Keratinocyte (primary cell): ENCODE measurements around the gene SPATA32. TPM values are rescaled to one million over a fixed set of nuclear protein-coding genes. Genes with fewer than 3 reads are reported as not detected.

Source experiments
- DNase-seq: peaks from one replicate; pipeline ENCODE4 v3.0.0-alpha.2; 2011; ENCODE audit warnings: low read depth, missing footprints, low spot score
- FAIRE-seq: peaks from 2 replicates; lab custom pipeline; 2011; peaks lifted over from hg19 to GRCh38; lab: Jason Lieb, UNC
- H2AFZ ChIP-seq: 2 replicates; pipeline ENCODE4 v1.6.0; 2012; ENCODE audit warnings: low read length, control low read depth, inconsistent platforms; ENCODE audit not compliant: control insufficient read depth
- H3K27ac ChIP-seq: 2 replicates; pipeline ENCODE4 v1.5.1; 2011; ENCODE audit warnings: low read length; ENCODE audit not compliant: control insufficient read depth, insufficient read depth
- H3K27me3 ChIP-seq: 3 replicates; pipeline ENCODE4 v1.6.0; 2011; ENCODE audit warnings: low read length; ENCODE audit not compliant: control insufficient read depth, insufficient read depth; ENCODE audit errors: extremely low read depth
- H3K36me3 ChIP-seq, 2 experiments: 2 replicates in 1 of 2; 3 replicates in 1 of 2; pipeline ENCODE4 v1.5.1; 2011; ENCODE audit warnings: low read length in 2 of 2, mild to moderate bottlenecking in 1 of 2; ENCODE audit not compliant: control insufficient read depth in 2 of 2, insufficient read depth in 2 of 2; ENCODE audit errors: extremely low read depth in 1 of 2
- H3K4me1 ChIP-seq: 3 replicates; pipeline ENCODE4 v1.5.1; 2011; ENCODE audit warnings: low read length; ENCODE audit not compliant: control insufficient read depth, insufficient read depth; ENCODE audit errors: extremely low read depth
- H3K4me2 ChIP-seq: 3 replicates; pipeline ENCODE4 v1.6.0; 2011; ENCODE audit warnings: low read depth, low read length; ENCODE audit not compliant: control insufficient read depth, insufficient read depth; ENCODE audit errors: extremely low read depth
- H3K4me3 ChIP-seq, 3 experiments: fragments of 200-600 bp in 1 of 3; sonication (generic) in 1 of 3; 2 replicates in 2 of 3; 3 replicates in 1 of 3; pipeline ENCODE4 v1.5.1; 2011 to 2016; ENCODE audit warnings: low read length in 3 of 3, mild to moderate bottlenecking in 3 of 3, control low read depth in 2 of 3, inconsistent platforms in 1 of 3, low read depth in 1 of 3, mixed read lengths in 1 of 3, mixed run types in 1 of 3, moderate library complexity in 1 of 3; ENCODE audit not compliant: control insufficient read depth in 2 of 3, insufficient read depth in 2 of 3; ENCODE audit errors: extremely low read depth in 1 of 3
- H3K79me2 ChIP-seq: 2 replicates; pipeline ENCODE4 v1.6.0; 2012; ENCODE audit warnings: low read length; ENCODE audit not compliant: control insufficient read depth, insufficient read depth
- H3K9ac ChIP-seq: 3 replicates; pipeline ENCODE4 v1.6.0; 2011; ENCODE audit warnings: low read length; ENCODE audit not compliant: control insufficient read depth, insufficient read depth; ENCODE audit errors: extremely low read depth
- H3K9me1 ChIP-seq: 3 replicates; pipeline ENCODE4 v1.6.0; 2011; ENCODE audit warnings: low read length; ENCODE audit not compliant: control insufficient read depth, insufficient read depth; ENCODE audit errors: extremely low read depth
- H3K9me3 ChIP-seq: 2 replicates; pipeline ENCODE4 v1.5.1; 2012; ENCODE audit warnings: low read depth, low read length; ENCODE audit not compliant: control insufficient read depth
- H4K20me1 ChIP-seq: 3 replicates; pipeline ENCODE4 v1.6.0; 2011; ENCODE audit warnings: low read length; ENCODE audit not compliant: control insufficient read depth, insufficient read depth; ENCODE audit errors: extremely low read depth
- EZH2 ChIP-seq: IDR thresholded peaks from one replicate; pipeline ENCODE4 v1.6.1; 2012; ENCODE audit warnings: inconsistent platforms, mild to moderate bottlenecking, low read length, moderate library complexity
- dilution Hi-C: fragments of 300-500 bp; cut with MboI; formaldehyde crosslinking; loops from one replicate; pipeline ENCODE4 v1.7.0; 2020; ENCODE audit warnings: low sequenced_read_pairs; ENCODE audit not compliant: extremely low pct_ligation_motif_present
- polyA plus RNA-seq, 5 experiments: library from polyadenylated mRNA; depleted of rRNA in 3 of 5; stranded (reverse) in 3 of 5; stranded (forward) in 1 of 5; unstranded in 1 of 5; fragments of >200 nt; gene quantifications; 1 replicate in 1 of 5; 2 replicates in 3 of 5; 3 replicates in 1 of 5; pipeline versions ENCODE4 v1.2.1 to v1.2.3, GENCODE V29; 2011 to 2012; ENCODE audit warnings: missing spikeins in 2 of 5, low read depth in 1 of 5, low replicate concordance in 1 of 5
- TF ChIP-seq, protein P1 (sequence below), 3 experiments: IDR thresholded peaks in 1 of 3; conservative IDR thresholded peaks in 1 of 3; optimal IDR thresholded peaks in 1 of 3; 2 replicates in 2 of 3; 3 replicates in 1 of 3; pipeline versions ENCODE3 to v1.5.1; 2011; ENCODE audit warnings: low read length in 3 of 3, mild to moderate bottlenecking in 3 of 3, moderate library complexity in 2 of 3, control low read depth in 1 of 3, inconsistent platforms in 1 of 3; ENCODE audit not compliant: insufficient read depth in 2 of 3; ENCODE audit errors: extremely low read depth in 1 of 3

SPATA32 gene
- polyA plus RNA-seq, 1 donor (not counting 4 experiments of a cell fraction or from before 2014, with no cell fraction given) = not detected

DNA sequence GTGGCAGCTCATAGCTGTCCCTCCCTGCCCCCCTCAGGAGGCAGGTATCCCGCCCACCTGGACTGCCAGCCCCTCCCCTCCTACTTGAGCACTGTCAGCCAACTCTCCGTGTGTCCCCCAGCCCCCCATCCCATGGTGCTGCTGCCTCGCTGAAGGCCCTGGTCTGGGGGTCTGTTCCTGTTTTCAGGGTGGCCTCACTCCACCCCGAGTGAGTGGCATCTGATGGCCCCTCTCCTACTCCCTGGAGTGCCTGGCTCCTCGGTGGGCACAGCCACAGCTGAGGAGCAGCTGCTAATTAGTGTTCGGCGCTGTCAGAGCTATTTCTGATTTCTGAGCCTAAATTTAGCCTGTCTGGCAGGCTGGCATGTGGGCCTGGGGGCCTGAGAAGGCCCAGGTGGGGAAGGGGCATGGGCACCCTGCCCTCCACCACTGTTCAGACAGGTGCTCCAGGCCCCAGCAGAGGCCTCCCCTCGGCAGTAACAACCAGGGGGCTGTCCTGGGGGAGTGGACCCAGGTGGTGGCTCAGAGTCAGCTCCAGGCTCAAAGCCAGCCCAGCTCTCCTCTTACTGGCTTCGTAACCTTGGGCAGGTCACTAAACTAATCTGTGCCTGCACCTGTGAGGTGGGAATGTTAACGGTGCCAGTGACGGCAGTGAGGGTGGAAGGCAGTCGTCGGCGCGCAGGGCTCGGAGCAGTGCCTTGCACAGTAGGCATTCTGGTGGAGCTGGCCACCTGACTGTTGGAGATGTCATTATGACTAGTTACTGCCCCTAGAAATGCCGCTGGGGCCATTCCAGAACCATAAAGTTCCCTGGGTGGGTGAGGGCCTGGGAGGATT lies 33.8 kb downstream of the SPATA32 start:
- H2AFZ ChIP-seq = no peak overlapping the region
- H3K4me3 ChIP-seq = no peak overlapping the region
- H3K4me2 ChIP-seq = peak overlapping the region; percentile 62
- peaks cover 35% of the 10 kb centered on the region for H3K4me1 ChIP-seq
- no peaks in the 10 kb centered on the region for H3K9me1 ChIP-seq
- peaks cover 10% of the 10 kb centered on the region for H3K27me3 ChIP-seq
- peak overlapping the region; percentile 57 for H3K27ac ChIP-seq
- DNase-seq = no peak
- H4K20me1 ChIP-seq = no peaks in the 10 kb centered on the region
- H3K9me3 ChIP-seq = no peaks in the 10 kb centered on the region
- H3K79me2 ChIP-seq = no peaks in the 10 kb centered on the region
- no peaks in the 10 kb centered on the region for H3K36me3 ChIP-seq
- peak overlapping the region; percentile 65 for H3K9ac ChIP-seq
- dilution Hi-C loops = no loop called here
- TF ChIP-seq, protein P1, sequence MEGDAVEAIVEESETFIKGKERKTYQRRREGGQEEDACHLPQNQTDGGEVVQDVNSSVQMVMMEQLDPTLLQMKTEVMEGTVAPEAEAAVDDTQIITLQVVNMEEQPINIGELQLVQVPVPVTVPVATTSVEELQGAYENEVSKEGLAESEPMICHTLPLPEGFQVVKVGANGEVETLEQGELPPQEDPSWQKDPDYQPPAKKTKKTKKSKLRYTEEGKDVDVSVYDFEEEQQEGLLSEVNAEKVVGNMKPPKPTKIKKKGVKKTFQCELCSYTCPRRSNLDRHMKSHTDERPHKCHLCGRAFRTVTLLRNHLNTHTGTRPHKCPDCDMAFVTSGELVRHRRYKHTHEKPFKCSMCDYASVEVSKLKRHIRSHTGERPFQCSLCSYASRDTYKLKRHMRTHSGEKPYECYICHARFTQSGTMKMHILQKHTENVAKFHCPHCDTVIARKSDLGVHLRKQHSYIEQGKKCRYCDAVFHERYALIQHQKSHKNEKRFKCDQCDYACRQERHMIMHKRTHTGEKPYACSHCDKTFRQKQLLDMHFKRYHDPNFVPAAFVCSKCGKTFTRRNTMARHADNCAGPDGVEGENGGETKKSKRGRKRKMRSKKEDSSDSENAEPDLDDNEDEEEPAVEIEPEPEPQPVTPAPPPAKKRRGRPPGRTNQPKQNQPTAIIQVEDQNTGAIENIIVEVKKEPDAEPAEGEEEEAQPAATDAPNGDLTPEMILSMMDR (optimal IDR thresholded peaks at IDR 0.05 in 1 of 3, IDR thresholded peaks at IDR 0.05 in 1 of 3, conservative IDR thresholded peaks at IDR 0.05 in 1 of 3; ENCODE audit: extremely low read depth in 1 of 3, insufficient read depth in 2 of 3, low read length in 3 of 3) = no peak
- no peak for TF ChIP-seq EZH2
- no peak for FAIRE-seq

DNA sequence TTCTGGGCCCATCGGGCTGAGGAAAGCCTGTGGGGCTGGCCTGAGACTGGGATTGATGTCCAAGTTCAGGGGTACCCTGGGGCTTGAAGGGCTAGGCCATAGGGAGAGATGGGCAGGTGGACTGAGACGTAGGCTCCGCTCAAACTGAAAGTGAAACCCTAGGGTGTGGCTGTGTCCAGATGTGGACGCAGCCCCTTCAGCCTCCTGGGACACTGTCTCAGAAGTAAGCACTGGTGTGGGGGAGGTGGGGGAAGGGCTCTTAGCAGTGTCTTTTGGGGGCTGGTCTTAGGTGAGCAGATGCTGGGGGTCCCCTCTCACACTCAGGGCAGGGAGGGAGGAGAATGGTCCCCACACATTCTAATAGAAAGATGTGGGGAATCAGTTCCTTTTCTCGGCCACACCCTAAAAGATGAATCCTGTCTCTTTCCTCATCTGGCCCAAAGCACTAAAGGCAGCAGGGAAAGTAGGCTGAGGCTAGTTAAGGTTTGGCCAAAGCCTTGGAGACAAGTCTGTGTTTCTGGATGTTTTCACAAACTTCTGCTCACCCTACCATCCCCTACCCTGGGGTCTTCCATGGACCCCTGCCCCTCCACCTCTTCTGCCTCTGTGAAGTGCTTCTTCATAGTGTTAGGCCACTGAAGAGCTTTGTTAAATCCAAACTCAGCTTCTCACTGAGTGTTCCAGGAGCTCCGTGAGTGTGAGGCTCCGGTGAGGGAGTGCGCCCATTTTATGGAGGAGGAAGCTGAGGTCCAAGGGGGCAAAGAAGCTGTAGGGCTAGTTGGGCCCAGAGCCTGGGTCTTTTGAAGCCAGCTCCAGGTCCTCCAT lies 34.6 kb downstream of the SPATA32 start:
- Histone ChIP-seq H4K20me1 (no peaks in the 10 kb centered on the region), H3K9ac (no peak overlapping the region), H3K9me1 (no peaks in the 10 kb centered on the region), H3K4me3 (no peak overlapping the region), H3K9me3 (no peaks in the 10 kb centered on the region), H2AFZ (no peak overlapping the region), H3K4me2 (no peak overlapping the region), H3K36me3 (no peaks in the 10 kb centered on the region), H3K79me2 (no peaks in the 10 kb centered on the region), H3K4me1 (peaks cover 35% of the 10 kb centered on the region), H3K27ac (no peak overlapping the region), H3K27me3 (peaks cover 17% of the 10 kb centered on the region)
- DNase-seq (no peak), FAIRE-seq (no peak)
- dilution Hi-C loops = no loop called here
- TF ChIP-seq, protein P1 (optimal IDR thresholded peaks at IDR 0.05 in 1 of 3, IDR thresholded peaks at IDR 0.05 in 1 of 3, conservative IDR thresholded peaks at IDR 0.05 in 1 of 3; ENCODE audit: extremely low read depth in 1 of 3, insufficient read depth in 2 of 3, low read length in 3 of 3) = no peak
- no peak for TF ChIP-seq EZH2
